H9 (cell line): ENCODE data around the gene VIPR2. TPM values are rescaled to one million over a fixed set of nuclear protein-coding genes. Genes with fewer than 3 reads are reported as not detected.
A peak's percentile ranks its signal among the peaks of the same experiment; 100 is the strongest.

Experiments
- DNase-seq: peaks from one replicate; pipeline ENCODE4 v3.0.0-alpha.2; 2017
- H2AFZ ChIP-seq: one replicate; pipeline ENCODE4 v1.6.1; 2013; ENCODE audit warnings: mild to moderate bottlenecking, low read length, control low read depth, moderate library complexity
- H2AK5ac ChIP-seq: 2 replicates; pipeline ENCODE4 v1.6.1; 2013; ENCODE audit warnings: low read length, control low read depth, mixed read lengths; ENCODE audit not compliant: insufficient read length
- H2BK120ac ChIP-seq: one replicate; pipeline ENCODE4 v1.6.1; 2013; ENCODE audit warnings: low read depth, mild to moderate bottlenecking, low read length, control low read depth, inconsistent platforms; ENCODE audit not compliant: poor library complexity, severe bottlenecking
- H2BK12ac ChIP-seq: 2 replicates; pipeline ENCODE4 v1.6.1; 2013; ENCODE audit warnings: low read length, control low read depth, mixed read lengths, low read depth; ENCODE audit not compliant: insufficient read length
- H2BK15ac ChIP-seq: 2 replicates; pipeline ENCODE4 v1.6.1; 2013; ENCODE audit warnings: low read depth, low read length, control low read depth
- H2BK20ac ChIP-seq: one replicate; pipeline ENCODE4 v1.6.1; 2013; ENCODE audit warnings: low read depth, mild to moderate bottlenecking, low read length, control low read depth, inconsistent platforms; ENCODE audit not compliant: poor library complexity, severe bottlenecking
- H2BK5ac ChIP-seq: 2 replicates; pipeline ENCODE4 v1.6.1; 2013; ENCODE audit warnings: low read length, control low read depth, mixed read lengths; ENCODE audit not compliant: insufficient read length
- H3K14ac ChIP-seq: 2 replicates; pipeline ENCODE4 v1.6.1; 2013; ENCODE audit warnings: low read length, control low read depth; ENCODE audit not compliant: insufficient read depth
- H3K18ac ChIP-seq: 2 replicates; pipeline ENCODE4 v1.6.1; 2013; ENCODE audit warnings: low read depth, mild to moderate bottlenecking, mixed read lengths, low read length, control low read depth; ENCODE audit not compliant: insufficient read length
- H3K23ac ChIP-seq: 2 replicates; pipeline ENCODE4 v1.6.1; 2013; ENCODE audit warnings: low read length, control low read depth, mixed read lengths, low read depth; ENCODE audit not compliant: insufficient read length
- H3K23me2 ChIP-seq: 2 replicates; pipeline ENCODE4 v1.6.1; 2013; ENCODE audit warnings: low read depth, mild to moderate bottlenecking, mixed read lengths, low read length, control low read depth; ENCODE audit not compliant: insufficient read length, poor library complexity, severe bottlenecking
- H3K27ac ChIP-seq: 2 replicates; pipeline ENCODE4 v1.5.1; 2013; ENCODE audit warnings: low read length, control low read depth, mixed read lengths, low read depth; ENCODE audit not compliant: insufficient read length
- H3K27me3 ChIP-seq: 2 replicates; pipeline ENCODE4 v1.6.1; 2013; ENCODE audit warnings: low read length, control low read depth, inconsistent platforms; ENCODE audit not compliant: insufficient read depth
- H3K4ac ChIP-seq: 2 replicates; pipeline ENCODE4 v1.6.1; 2013; ENCODE audit warnings: low read depth, mild to moderate bottlenecking, control low read depth, inconsistent platforms, low read length, moderate library complexity
- H3K4me1 ChIP-seq: 2 replicates; pipeline ENCODE4 v1.6.1; 2013; ENCODE audit warnings: low read length, control low read depth, inconsistent platforms; ENCODE audit not compliant: insufficient read depth
- H3K4me2 ChIP-seq: 2 replicates; pipeline ENCODE4 v1.6.1; 2013; ENCODE audit warnings: low read length, control low read depth, mixed read lengths; ENCODE audit not compliant: insufficient read length, insufficient read depth
- H3K56ac ChIP-seq: 2 replicates; pipeline ENCODE4 v1.6.1; 2013; ENCODE audit warnings: low read depth, mild to moderate bottlenecking, mixed read lengths, low read length, control low read depth; ENCODE audit not compliant: insufficient read length
- H3K79me1 ChIP-seq: 2 replicates; pipeline ENCODE4 v1.6.1; 2013; ENCODE audit warnings: low read depth, mild to moderate bottlenecking, moderate library complexity, low read length, control low read depth, inconsistent platforms; ENCODE audit not compliant: insufficient read depth, poor library complexity, severe bottlenecking
- H3K79me2 ChIP-seq: 2 replicates; pipeline ENCODE4 v1.6.1; 2013; ENCODE audit warnings: low read length, control low read depth, inconsistent platforms; ENCODE audit not compliant: insufficient read depth
- H3K9ac ChIP-seq: 2 replicates; pipeline ENCODE4 v1.6.1; 2013; ENCODE audit warnings: low read length, control low read depth, mixed read lengths; ENCODE audit not compliant: insufficient read length; ENCODE audit errors: extremely low read depth
- H3K9me3 ChIP-seq: one replicate; pipeline ENCODE4 v1.6.1; 2013; ENCODE audit warnings: low read depth, low read length, inconsistent platforms; ENCODE audit not compliant: control insufficient read depth
- H3T11ph ChIP-seq: one replicate; pipeline ENCODE4 v1.6.1; 2013; ENCODE audit warnings: mild to moderate bottlenecking, low read length, control low read depth, inconsistent platforms
- H4K20me1 ChIP-seq: one replicate; pipeline ENCODE4 v1.6.1; 2013; ENCODE audit not compliant: control insufficient read depth, insufficient read length, insufficient read depth
- H4K5ac ChIP-seq: 2 replicates; pipeline ENCODE4 v1.6.1; 2013; ENCODE audit warnings: low read depth, mild to moderate bottlenecking, mixed read lengths, low read length, control low read depth; ENCODE audit not compliant: insufficient read length
- H4K8ac ChIP-seq: replicated peaks from 2 replicates; pipeline ENCODE4 v1.6.1; 2013; ENCODE audit warnings: low read length, control low read depth, mixed read lengths, low read depth; ENCODE audit not compliant: insufficient read length
- H4K91ac ChIP-seq: 2 replicates; pipeline ENCODE4 v1.6.1; 2013; ENCODE audit warnings: low read depth, mild to moderate bottlenecking, moderate library complexity, mixed read lengths, low read length, control low read depth; ENCODE audit not compliant: insufficient read length
- H3K27ac Mint-ChIP-seq, 3 experiments: 2 replicates in 2 of 3; 3 replicates in 1 of 3; pipeline ENCODE4 v1.8.0; 2020 to 2021; ENCODE audit warnings: mixed read lengths in 3 of 3, mild to moderate bottlenecking in 1 of 3, moderate library complexity in 1 of 3
- H3K27me3 Mint-ChIP-seq: 2 replicates; pipeline ENCODE4 v1.8.0; 2021; ENCODE audit warnings: low read depth, mild to moderate bottlenecking, moderate library complexity, mixed read lengths
- H3K36me3 Mint-ChIP-seq, 3 experiments: 2 replicates in 2 of 3; 3 replicates in 1 of 3; pipeline ENCODE4 v1.8.0; 2020 to 2021; ENCODE audit warnings: low read depth in 3 of 3, mixed read lengths in 3 of 3; ENCODE audit not compliant: insufficient read depth in 1 of 3
- H3K4me1 Mint-ChIP-seq, 2 experiments: 2 replicates each; pipeline ENCODE4 v1.8.0; 2020; ENCODE audit warnings: mixed read lengths in 2 of 2
- H3K4me3 Mint-ChIP-seq, 2 experiments: 2 replicates in 1 of 2; 3 replicates in 1 of 2; pipeline ENCODE4 v1.8.0; 2020 to 2021; ENCODE audit warnings: mild to moderate bottlenecking in 2 of 2, mixed read lengths in 2 of 2, moderate library complexity in 1 of 2
- H3K9me3 Mint-ChIP-seq, 2 experiments: 2 replicates in 1 of 2; 3 replicates in 1 of 2; pipeline ENCODE4 v1.8.0; 2020; ENCODE audit warnings: mild to moderate bottlenecking in 2 of 2, mixed read lengths in 2 of 2, moderate library complexity in 1 of 2
- CTCF ChIP-seq: fragments of 200-600 bp; sonication (generic); conservative IDR thresholded peaks from 3 replicates; pipeline ENCODE4 v1.8.0; 2021; ENCODE audit warnings: antibody characterized with exemption, mild to moderate bottlenecking
- WGBS: extraction: QIAGEN DNeasy Blood & Tissue Kit; methylation state at CpG from one replicate; pipeline ENCODE4 v1.1.7; 2013; ENCODE audit warnings: missing lambda C conversion rate, low lambda C conversion rate, mixed read lengths; ENCODE audit not compliant: insufficient read length; ENCODE audit errors: extremely low coverage; 5-methylcytosine and 5-hydroxymethylcytosine counted together
- total RNA-seq: library from RNA; stranded (reverse); gene quantifications from 2 replicates; pipeline ENCODE4 v1.2.1, GENCODE V29; 2021

Gene VIPR2
- total RNA-seq, 1 experiment from 2014 or later = 1.6 TPM

- H3K4me2 ChIP-seq = no peak overlapping the region
- peaks cover 0 to 3% of the 10 kb centered on the region in 2 experiments; a peak in 2 of 4 replicates for H3K4me1 Mint-ChIP-seq
- no peaks in the 10 kb centered on the region for H3K79me2 ChIP-seq
- peaks cover 13% of the 10 kb centered on the region for H3K27me3 Mint-ChIP-seq
- peaks cover 3% of the 10 kb centered on the region for H3K23me2 ChIP-seq
- no peak for DNase-seq
- H4K5ac ChIP-seq = no peak overlapping the region
- no peak overlapping the region for H3K56ac ChIP-seq
- H3K9me3 ChIP-seq = no peaks in the 10 kb centered on the region
- no peak overlapping the region for H4K8ac ChIP-seq
- no peaks in the 10 kb centered on the region for H3K79me1 ChIP-seq
- H4K91ac ChIP-seq = no peak overlapping the region
- no CpG with 5 or more reads among the region's 23 CpGs for WGBS
- H3K27ac ChIP-seq = no peak overlapping the region
- H3K4me3 Mint-ChIP-seq = no peak overlapping the region; a peak in 1 of 5 replicates
- no peak overlapping the region for H2BK20ac ChIP-seq
- no peak overlapping the region for H2AFZ ChIP-seq
- H3K27me3 ChIP-seq = no peaks in the 10 kb centered on the region
- H3K18ac ChIP-seq = no peak overlapping the region
- no peak overlapping the region for H2AK5ac ChIP-seq
- no peak overlapping the region for H2BK5ac ChIP-seq
- H2BK120ac ChIP-seq = no peak overlapping the region
- H3K4me1 ChIP-seq = no peaks in the 10 kb centered on the region; the same call in 1 of the 2 replicates
- H3K23ac ChIP-seq = no peak overlapping the region
- H3K27ac Mint-ChIP-seq = 0 out of 7 replicates have a peak overlapping the region, but pooled peaks of 1 of the 3 experiments have one; percentile 62
- peaks cover 0 to 3% of the 10 kb centered on the region in 2 experiments; a peak in 2 of 5 replicates for H3K9me3 Mint-ChIP-seq
- peaks cover 0 to 5% (median 2%) of the 10 kb centered on the region in 3 experiments; a peak in 2 of 7 replicates for H3K36me3 Mint-ChIP-seq
- no peak overlapping the region for H2BK15ac ChIP-seq
- H3K9ac ChIP-seq = no peak overlapping the region
- no peak overlapping the region for H2BK12ac ChIP-seq
- H3T11ph ChIP-seq = no peak overlapping the region
- no peak overlapping the region for H3K4ac ChIP-seq
- no peak for TF ChIP-seq CTCF
- H4K20me1 ChIP-seq = no peaks in the 10 kb centered on the region
- no peak overlapping the region for H3K14ac ChIP-seq
These were observed 79.7 kb downstream of the VIPR2 start for GRCh38 chr7:159064816-159065510.
